ENCODE results near the gene SLC12A4. TPM values are rescaled to one million over a fixed set of nuclear protein-coding genes. Genes with fewer than 3 reads are reported as not detected.
"Not testable (repeated sequence)": the region's sequence is repeated elsewhere in the genome, so short reads cannot be mapped to it uniquely, and the experiment has no call there.

The SLC12A4 gene
- total RNA-seq (ENCODE audit: low replicate concordance) = 8.8 and 21.1 TPM in 2 replicates

GRCh38 chr16:67968400-67969253, at the start of gene SLC12A4:
Gene SLC12A4 (minus strand): TSS chr16:67968637. CDS start chr16:67968553, 84 bp downstream.
- peak within 1 kb of the TSS; percentile 67 for H2AFZ ChIP-seq (replicated peaks)

GRCh38 chr16:68015681-68016080, 47.2 kb upstream of the SLC12A4 start, which contains the start of gene DPEP2NB:
Gene DPEP2NB (minus strand): TSS chr16:68015911. CDS start chr16:68015770, 141 bp downstream.
- no peak for DNase-seq (ENCODE audit: low spot score)
- Histone ChIP-seq H3K4me1 (no peaks in the 10 kb centered on the region), H2AFZ (replicated peaks) (no peak within 1 kb of the TSS), H4K20me1 (ENCODE audit: low read depth) (no peaks in the 10 kb centered on the region), H3F3A (ENCODE audit: low read depth) (no peaks in the 10 kb centered on the region), H3K4me2 (no peak within 1 kb of the TSS), H3K9ac (no peak within 1 kb of the TSS), H3K36me3 (no peaks in the 10 kb centered on the region), H3K4me3 (no peak within 1 kb of the TSS), H3K27ac (no peak within 1 kb of the TSS), H3K9me3 (ENCODE audit: low read depth) (no peaks in the 10 kb centered on the region), H3K79me2 (ENCODE audit: low read depth) (no peaks in the 10 kb centered on the region), H3K27me3 (no peaks in the 10 kb centered on the region)
- Mint-ChIP-seq H3K27ac (peak within 1 kb of the TSS; percentile 68), H3K36me3 (no peaks in the 10 kb centered on the region), H3K4me1 (peaks cover 3% of the 10 kb centered on the region), H3K27me3 (ENCODE audit: insufficient read depth, low read depth) (peaks cover 9% of the 10 kb centered on the region), H3K4me3 (no peak within 1 kb of the TSS), H3K9me3 (no peaks in the 10 kb centered on the region)
- no peak for TF ChIP-seq EZH2 (IDR thresholded peaks at IDR 0.05)
- no peak for TF ChIP-seq EZH2phosphoT487 (IDR thresholded peaks at IDR 0.05)

More at GRCh38 chr16:67968400-67969253, at the start of gene SLC12A4:
- peak; percentile 80 for DNase-seq (ENCODE audit: low spot score)
- Histone ChIP-seq H4K20me1 (ENCODE audit: low read depth) (peaks cover 5% of the 10 kb centered on the region), H3K27ac (no peak within 1 kb of the TSS), H3K79me2 (ENCODE audit: low read depth) (no peaks in the 10 kb centered on the region), H3K4me2 (peak within 1 kb of the TSS; percentile 86), H3K9ac (peak within 1 kb of the TSS; percentile 16), H3K27me3 (peaks cover 20% of the 10 kb centered on the region), H3F3A (ENCODE audit: low read depth) (peaks cover 24% of the 10 kb centered on the region), H3K36me3 (no peaks in the 10 kb centered on the region), H3K9me3 (ENCODE audit: low read depth) (no peaks in the 10 kb centered on the region), H3K4me1 (peaks cover 14% of the 10 kb centered on the region), H3K4me3 (peak within 1 kb of the TSS; percentile 55)
- TF ChIP-seq EZH2 (IDR thresholded peaks at IDR 0.05) = no peak
- TF ChIP-seq, protein P1, sequence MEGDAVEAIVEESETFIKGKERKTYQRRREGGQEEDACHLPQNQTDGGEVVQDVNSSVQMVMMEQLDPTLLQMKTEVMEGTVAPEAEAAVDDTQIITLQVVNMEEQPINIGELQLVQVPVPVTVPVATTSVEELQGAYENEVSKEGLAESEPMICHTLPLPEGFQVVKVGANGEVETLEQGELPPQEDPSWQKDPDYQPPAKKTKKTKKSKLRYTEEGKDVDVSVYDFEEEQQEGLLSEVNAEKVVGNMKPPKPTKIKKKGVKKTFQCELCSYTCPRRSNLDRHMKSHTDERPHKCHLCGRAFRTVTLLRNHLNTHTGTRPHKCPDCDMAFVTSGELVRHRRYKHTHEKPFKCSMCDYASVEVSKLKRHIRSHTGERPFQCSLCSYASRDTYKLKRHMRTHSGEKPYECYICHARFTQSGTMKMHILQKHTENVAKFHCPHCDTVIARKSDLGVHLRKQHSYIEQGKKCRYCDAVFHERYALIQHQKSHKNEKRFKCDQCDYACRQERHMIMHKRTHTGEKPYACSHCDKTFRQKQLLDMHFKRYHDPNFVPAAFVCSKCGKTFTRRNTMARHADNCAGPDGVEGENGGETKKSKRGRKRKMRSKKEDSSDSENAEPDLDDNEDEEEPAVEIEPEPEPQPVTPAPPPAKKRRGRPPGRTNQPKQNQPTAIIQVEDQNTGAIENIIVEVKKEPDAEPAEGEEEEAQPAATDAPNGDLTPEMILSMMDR (IDR thresholded peaks at IDR 0.05) = no peak
- TF ChIP-seq EZH2phosphoT487 (IDR thresholded peaks at IDR 0.05) = no peak
- peaks cover 18% of the 10 kb centered on the region for H3K4me1 Mint-ChIP-seq
- H3K27ac Mint-ChIP-seq = peak within 1 kb of the TSS; percentile 3
- H3K36me3 Mint-ChIP-seq = no peaks in the 10 kb centered on the region
- peak within 1 kb of the TSS; percentile 89 for H3K4me3 Mint-ChIP-seq
- peaks cover 24% of the 10 kb centered on the region for H3K27me3 Mint-ChIP-seq (ENCODE audit: insufficient read depth, low read depth)
- no peaks in the 10 kb centered on the region for H3K9me3 Mint-ChIP-seq

- no peaks in the 10 kb centered on the region for H4K20me1 ChIP-seq (ENCODE audit: low read depth)
- no peak overlapping the region for H3K4me3 ChIP-seq
- no peak overlapping the region for H2AFZ ChIP-seq (replicated peaks)
- no peak overlapping the region for H3K4me3 Mint-ChIP-seq
- no peak overlapping the region for H3K4me2 ChIP-seq
- no peaks in the 10 kb centered on the region for H3K9me3 ChIP-seq (ENCODE audit: low read depth)
- no peaks in the 10 kb centered on the region for H3K36me3 ChIP-seq
- TF ChIP-seq EZH2 (IDR thresholded peaks at IDR 0.05) (no peak), EZH2phosphoT487 (IDR thresholded peaks at IDR 0.05) (no peak)
- TF ChIP-seq, protein P1 (IDR thresholded peaks at IDR 0.05) = no peak
- H3K27me3 ChIP-seq = no peaks in the 10 kb centered on the region
- no peak overlapping the region for H3K9ac ChIP-seq
- peaks cover 7% of the 10 kb centered on the region for H3K4me1 Mint-ChIP-seq
- no peaks in the 10 kb centered on the region for H3K36me3 Mint-ChIP-seq
- no peak overlapping the region for H3K27ac Mint-ChIP-seq
- DNase-seq (ENCODE audit: low spot score) = no peak
- H3K4me1 ChIP-seq = no peaks in the 10 kb centered on the region
- H3K79me2 ChIP-seq (ENCODE audit: low read depth) = no peaks in the 10 kb centered on the region
- H3F3A ChIP-seq (ENCODE audit: low read depth) = no peaks in the 10 kb centered on the region
- H3K27me3 Mint-ChIP-seq (ENCODE audit: insufficient read depth, low read depth) = peaks cover 12% of the 10 kb centered on the region
- H3K27ac ChIP-seq = no peak overlapping the region
- H3K9me3 Mint-ChIP-seq = no peaks in the 10 kb centered on the region
Measured at GRCh38 chr16:68013440-68013839, 45.0 kb upstream of the SLC12A4 start.

DNA sequence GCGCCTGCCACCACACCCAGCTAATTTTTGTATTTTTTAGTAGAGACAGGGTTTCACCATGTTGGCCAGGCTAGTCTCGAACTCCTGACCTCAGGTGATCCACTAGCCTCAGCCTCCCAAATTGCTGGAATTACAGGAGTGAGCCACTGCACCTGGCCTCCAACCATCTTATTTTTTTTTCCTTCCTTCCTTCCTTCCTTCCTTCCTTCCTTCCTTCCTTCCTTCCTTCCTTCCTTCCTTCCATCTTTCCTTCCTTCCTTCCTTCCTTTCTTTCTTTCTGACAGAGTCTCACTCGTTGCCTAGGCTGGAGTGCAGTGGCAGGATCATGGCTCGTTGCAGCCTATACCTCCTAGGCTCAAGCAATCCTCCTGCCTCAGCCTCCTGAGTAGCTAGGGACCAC, 41.4 kb upstream of the SLC12A4 start:
- H3K27me3 Mint-ChIP-seq (ENCODE audit: insufficient read depth, low read depth); H3K27ac Mint-ChIP-seq; H3K4me3 Mint-ChIP-seq: not testable (repeated sequence)

More for the DNA sequence above, 41.4 kb upstream of the SLC12A4 start:
- H3K9ac ChIP-seq; H3K36me3 Mint-ChIP-seq; DNase-seq (ENCODE audit: low spot score); H3K4me2 ChIP-seq; H3K36me3 ChIP-seq; H3K27ac ChIP-seq; H3K4me1 ChIP-seq; H3K27me3 ChIP-seq; H2AFZ ChIP-seq (replicated peaks); H3K79me2 ChIP-seq (ENCODE audit: low read depth); H3K4me1 Mint-ChIP-seq; H3K9me3 ChIP-seq (ENCODE audit: low read depth); H3F3A ChIP-seq (ENCODE audit: low read depth); H3K4me3 ChIP-seq; H4K20me1 ChIP-seq (ENCODE audit: low read depth); H3K9me3 Mint-ChIP-seq: not testable (repeated sequence)

Data from neural progenitor cell (in vitro differentiated cells).